ENCODE measurements around the gene CORO7.
A peak's percentile ranks its signal among the peaks of the same experiment; 100 is the strongest.

- TF ChIP-seq FOXP2 (optimal IDR thresholded peaks at IDR 0.05; ENCODE audit: borderline replicate concordance, extremely low read depth, extremely low read length, insufficient read depth) (no peak), POLR2AphosphoS5 (IDR thresholded peaks at IDR 0.05; ENCODE audit: low read depth, low read length) (0 out of 2 replicates have a peak, but pooled peaks have one; percentile 15), TAF1 (IDR thresholded peaks at IDR 0.05; ENCODE audit: borderline replicate concordance, insufficient read depth, low read length) (no peak), REST (IDR thresholded peaks at IDR 0.05; ENCODE audit: insufficient read depth in 1 of 2, low read depth in 2 of 2, low read length in 2 of 2) (no peak), SIN3A (IDR thresholded peaks at IDR 0.05; ENCODE audit: borderline replicate concordance, insufficient read depth, low read length) (no peak)
Observed at GRCh38 chr16:4431023-4431422, 14.6 kb upstream of the CORO7 start.

Measured in PFSK-1 (cell line).